ENCODE measurements around the gene NAP1L5.

The NAP1L5 gene

GRCh38 chr4:88705805-88706492 lies 8.3 kb upstream of the NAP1L5 start:
- DNase-seq (ENCODE audit: insufficient read length, low spot score) (no peak), FAIRE-seq (no peak)
- no peak for TF ChIP-seq POLR2A (IDR thresholded peaks at IDR 0.05; ENCODE audit: low read depth, low read length)

- TF ChIP-seq POLR2A (IDR thresholded peaks at IDR 0.05; ENCODE audit: low read depth, low read length) = no peak
- no peak for DNase-seq (ENCODE audit: insufficient read length, low spot score)
- no peak for FAIRE-seq
Observed at GRCh38 chr4:88705223-88705622, 7.6 kb upstream of the NAP1L5 start.

- TF ChIP-seq POLR2A (IDR thresholded peaks at IDR 0.05; ENCODE audit: low read depth, low read length) = no peak
- DNase-seq (ENCODE audit: insufficient read length, low spot score) (no peak), FAIRE-seq (no peak)
Observed at GRCh38 chr4:88702782-88703181, 5.2 kb upstream of the NAP1L5 start.

DNA sequence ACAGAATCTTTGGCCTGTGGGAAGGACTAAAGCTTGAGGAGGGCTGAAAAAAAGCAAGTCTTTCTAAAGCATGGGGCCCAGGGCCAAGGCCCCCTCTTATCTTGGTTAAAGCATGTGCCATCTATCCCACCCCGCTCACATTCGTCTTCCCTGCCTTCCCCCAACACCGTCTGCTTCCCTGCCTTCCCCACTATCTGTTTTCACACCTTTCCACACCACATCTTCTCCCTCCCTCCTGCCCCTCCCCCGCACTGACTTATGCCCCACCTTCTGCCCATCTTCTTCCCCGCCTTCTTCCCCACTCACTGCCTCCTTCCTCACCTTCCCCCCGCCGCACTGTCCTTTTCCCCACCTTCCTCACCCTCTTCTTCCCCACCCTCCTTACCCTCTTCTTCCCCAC lies 890 bp upstream of the NAP1L5 start:
- FAIRE-seq = no peak
- no peak for DNase-seq (ENCODE audit: insufficient read length, low spot score)
- TF ChIP-seq POLR2A (IDR thresholded peaks at IDR 0.05; ENCODE audit: low read depth, low read length) = no peak

GRCh38 chr4:88697141-88697540 lies 488 bp downstream of the NAP1L5 start:
- no peak for DNase-seq (ENCODE audit: insufficient read length, low spot score)
- FAIRE-seq = no peak
- TF ChIP-seq POLR2A (IDR thresholded peaks at IDR 0.05; ENCODE audit: low read depth, low read length) = no peak

DNA sequence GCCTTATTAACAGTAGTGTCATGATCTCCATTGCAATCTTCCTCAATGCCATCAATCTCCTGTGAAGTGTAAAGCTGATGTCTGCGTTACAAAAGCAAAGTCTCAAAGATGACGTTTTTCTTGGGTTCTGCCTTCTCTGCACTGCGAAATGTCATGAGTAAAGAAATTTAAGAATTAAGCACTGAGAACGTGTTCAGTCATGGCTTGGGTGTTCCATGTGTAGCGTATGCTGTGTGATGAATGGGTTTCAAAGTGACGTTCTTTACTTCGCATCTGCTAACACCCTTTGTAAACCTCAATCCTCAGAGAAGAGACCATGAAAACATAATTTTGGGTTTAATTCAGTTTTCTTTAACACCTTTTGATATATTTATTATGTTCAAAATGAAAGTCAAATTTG lies 999 bp downstream of the NAP1L5 start:
- FAIRE-seq (no peak), DNase-seq (ENCODE audit: insufficient read length, low spot score) (no peak)
- no peak for TF ChIP-seq POLR2A (IDR thresholded peaks at IDR 0.05; ENCODE audit: low read depth, low read length)

DNA sequence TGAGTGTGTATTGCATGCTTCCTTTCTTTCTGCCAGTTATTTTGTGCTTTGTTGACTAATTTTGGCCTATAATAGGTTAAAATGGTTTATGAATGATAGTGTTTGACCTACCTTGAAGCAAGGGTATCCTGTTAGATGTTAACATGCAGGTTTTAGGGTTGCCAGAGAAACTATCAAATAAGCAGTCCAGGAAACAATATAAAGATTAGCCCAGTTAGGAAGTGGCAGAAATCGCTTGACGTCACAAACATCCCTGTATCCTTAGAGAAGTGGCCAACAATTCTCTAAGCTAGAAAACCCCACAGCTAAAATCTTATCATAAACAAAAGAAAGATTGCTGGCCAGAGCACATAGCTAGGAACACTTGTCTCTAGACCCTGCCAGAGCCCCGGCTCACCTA lies 3.8 kb downstream of the NAP1L5 start:
- FAIRE-seq (no peak), DNase-seq (ENCODE audit: insufficient read length, low spot score) (no peak)
- no peak for TF ChIP-seq POLR2A (IDR thresholded peaks at IDR 0.05; ENCODE audit: low read depth, low read length)

GRCh38 chr4:88690355-88690754 lies 7.3 kb downstream of the NAP1L5 start:
- FAIRE-seq (peak; percentile 91), DNase-seq (ENCODE audit: insufficient read length, low spot score) (no peak)
- no peak for TF ChIP-seq POLR2A (IDR thresholded peaks at IDR 0.05; ENCODE audit: low read depth, low read length)

- no peak for FAIRE-seq
Observed at GRCh38 chr4:88681209-88681608, 16.4 kb downstream of the NAP1L5 start.

GRCh38 chr4:88675543-88675942 lies 22.1 kb downstream of the NAP1L5 start:
- FAIRE-seq (no peak), DNase-seq (ENCODE audit: insufficient read length, low spot score) (no peak)
- TF ChIP-seq POLR2A (IDR thresholded peaks at IDR 0.05; ENCODE audit: low read depth, low read length) = no peak

More at GRCh38 chr4:88681209-88681608, 16.4 kb downstream of the NAP1L5 start:
- no peak for TF ChIP-seq POLR2A (IDR thresholded peaks at IDR 0.05; ENCODE audit: low read depth, low read length)
- DNase-seq (ENCODE audit: insufficient read length, low spot score) = no peak

DNA sequence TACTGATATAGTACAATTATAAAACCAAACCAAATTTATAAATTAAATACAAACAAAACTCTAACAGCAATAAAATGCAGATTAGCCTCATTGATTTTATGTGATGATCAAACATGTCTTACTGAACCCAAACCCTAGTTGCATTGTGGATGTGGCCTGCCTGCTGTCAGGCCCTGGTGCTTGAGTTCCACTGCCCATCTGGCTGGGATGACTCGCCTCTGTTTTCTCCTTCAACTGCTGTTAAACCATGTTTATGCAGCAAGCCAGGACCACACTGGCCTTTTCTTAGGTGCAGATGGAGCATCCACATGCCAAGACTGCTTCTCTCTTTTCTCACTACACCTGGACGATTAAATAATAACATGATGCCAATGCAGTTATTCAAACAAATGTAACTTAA lies 22.6 kb downstream of the NAP1L5 start:
- DNase-seq (ENCODE audit: insufficient read length, low spot score) (peak; percentile 7), FAIRE-seq (peak; percentile 11)
- TF ChIP-seq POLR2A (IDR thresholded peaks at IDR 0.05; ENCODE audit: low read depth, low read length) = no peak

GRCh38 chr4:88674565-88674964 lies 23.1 kb downstream of the NAP1L5 start:
- no peak for TF ChIP-seq POLR2A (IDR thresholded peaks at IDR 0.05; ENCODE audit: low read depth, low read length)
- FAIRE-seq = no peak
- no peak for DNase-seq (ENCODE audit: insufficient read length, low spot score)

DNA sequence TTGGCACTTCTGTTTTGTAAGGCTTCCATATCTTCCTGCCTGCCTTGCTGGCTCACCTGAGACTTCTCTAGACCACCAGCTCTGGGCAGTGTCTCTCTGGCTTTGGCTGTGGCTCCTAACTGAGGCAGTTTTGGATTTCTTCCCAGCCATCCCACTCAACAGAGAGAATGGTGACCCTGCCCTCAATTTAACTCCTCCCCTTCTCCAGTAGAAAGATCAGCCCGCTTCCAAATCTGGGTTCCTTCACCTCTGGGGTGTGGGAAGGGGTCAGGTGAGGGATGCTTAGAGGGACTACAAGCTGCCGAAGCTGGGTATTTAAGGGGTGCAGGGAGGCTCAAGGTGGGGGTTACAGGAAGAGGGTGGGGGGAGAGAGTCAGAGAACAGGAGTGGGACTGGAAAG lies 23.7 kb downstream of the NAP1L5 start:
- no peak for FAIRE-seq
- DNase-seq (ENCODE audit: insufficient read length, low spot score) = no peak
- no peak for TF ChIP-seq POLR2A (IDR thresholded peaks at IDR 0.05; ENCODE audit: low read depth, low read length)

- DNase-seq (ENCODE audit: insufficient read length, low spot score) (no peak), FAIRE-seq (no peak)
- TF ChIP-seq POLR2A (IDR thresholded peaks at IDR 0.05; ENCODE audit: low read depth, low read length) = no peak
Observed at GRCh38 chr4:88672987-88673386, 24.6 kb downstream of the NAP1L5 start.

- DNase-seq (ENCODE audit: insufficient read length, low spot score) (peak; percentile 5), FAIRE-seq (peak; percentile 68)
- no peak for TF ChIP-seq POLR2A (IDR thresholded peaks at IDR 0.05; ENCODE audit: low read depth, low read length)
Observed at GRCh38 chr4:88661739-88662138, 35.9 kb downstream of the NAP1L5 start.

All from H54 (cell line).